ENCODE results near the gene SPATA2L. TPM values are rescaled to one million over a fixed set of nuclear protein-coding genes. Genes with fewer than 3 reads are reported as not detected.

Gene SPATA2L
- total and polyA plus RNA-seq, 2 of the 8 experiments (the other 6 are each of a cell fraction or from before 2014, with no cell fraction given), result 9.3 to 12.5 TPM

GRCh38 chr16:89717688-89718505 is 16.4 kb upstream of the SPATA2L start:
- no peak overlapping the region for H2AK5ac ChIP-seq (ENCODE audit: low read depth, low read length)
- no peak overlapping the region for H2BK12ac ChIP-seq (ENCODE audit: low read depth, low read length)
- H3K4me3 ChIP-seq (ENCODE audit: extremely low read depth in 1 of 4, insufficient read depth in 2 of 4, low read depth in 3 of 4, low read length in 4 of 4), result no peak overlapping the region
- peaks cover 6 to 37% (median 30%) of the 10 kb centered on the region in 4 experiments for H3K27me3 ChIP-seq (replicated peaks in 1 of 4; ENCODE audit: control insufficient read depth in 3 of 4, extremely low read depth in 1 of 4, insufficient read depth in 3 of 4, low read length in 3 of 4)
- H4K5ac ChIP-seq (ENCODE audit: insufficient read length, low read depth, low read length), result no peak overlapping the region
- TF ChIP-seq ATF2 (IDR thresholded peaks at IDR 0.05; ENCODE audit: low read length), result no peak
- TF ChIP-seq BCL11A (IDR thresholded peaks at IDR 0.05; ENCODE audit: low read depth in 2 of 2, low read length in 2 of 2), result no peak
- TF ChIP-seq TAF1 (IDR thresholded peaks at IDR 0.05; ENCODE audit: low read depth, low read length), result no peak
- 91% methylated on average over 23 of the region's 24 CpGs; no CpG with 5 or more reads in 1 of the 2 experiments for WGBS, 2 experiments (ENCODE audit: extremely low coverage in 1 of 2, insufficient coverage in 1 of 2, insufficient read length in 1 of 2, insufficient replicate concordance in 2 of 2, low coverage in 1 of 2, low lambda C conversion rate in 2 of 2, missing lambda C conversion rate in 1 of 2)
- no peak overlapping the region for H4K8ac ChIP-seq (ENCODE audit: extremely low read depth, insufficient read depth, low read length)
- no peak overlapping the region for H2BK15ac ChIP-seq (ENCODE audit: low read length)
- peaks cover 0 to 10% (median 5%) of the 10 kb centered on the region in 4 experiments; a peak in 3 of 8 replicates for H3K36me3 ChIP-seq (ENCODE audit: control insufficient read depth in 2 of 4, insufficient read depth in 4 of 4, low read length in 3 of 4)
- H3K9ac ChIP-seq (replicated peaks in 1 of 4; ENCODE audit: extremely low read depth in 1 of 4, low read depth in 3 of 4, low read length in 3 of 4), result no peak overlapping the region
- FAIRE-seq (no peak), DNase-seq (ENCODE audit: low read depth in 1 of 2, low spot score in 2 of 2) (no peak)
- H3K56ac ChIP-seq (replicated peaks; ENCODE audit: insufficient read length, low read depth, low read length), result no peak overlapping the region
- H3K79me2 ChIP-seq (ENCODE audit: control insufficient read depth in 1 of 2, insufficient read depth in 2 of 2, low read length in 2 of 2), result no peaks in the 10 kb centered on the region
- no peak overlapping the region for H3K27ac ChIP-seq (ENCODE audit: low read depth, low read length)
- H4K91ac ChIP-seq (replicated peaks; ENCODE audit: insufficient read length, low read length), result no peak overlapping the region
- no peak overlapping the region for H3K4ac ChIP-seq (replicated peaks; ENCODE audit: insufficient read length, low read depth, low read length)
- no peak overlapping the region for H2BK5ac ChIP-seq (ENCODE audit: low read depth, low read length)
- no peaks in the 10 kb centered on the region for H3K9me3 ChIP-seq (ENCODE audit: insufficient read depth in 2 of 2, low read depth in 1 of 2, low read length in 1 of 2)
- peaks cover 14% of the 10 kb centered on the region for H3K23me2 ChIP-seq (ENCODE audit: low read depth, low read length)
- CTCF ChIA-PET (ENCODE audit: partially characterized antibody), result interaction anchor here (0.8 to 1.2 kb wide), 4 partner anchors 12 to 145 kb away, joined by 3 to 5 read pairs (median 3); no protein-coding TSS in a partner anchor
- no peak overlapping the region for H3K23ac ChIP-seq (ENCODE audit: insufficient read length)
- peaks cover 15 to 25% of the 10 kb centered on the region in 2 experiments for H4K20me1 ChIP-seq (replicated peaks in 1 of 2; ENCODE audit: control insufficient read depth in 1 of 2, insufficient read depth in 2 of 2, low read length in 2 of 2)
- no peak overlapping the region for H2AFZ ChIP-seq (ENCODE audit: low read length)
- H3K79me1 ChIP-seq (ENCODE audit: low read depth, low read length), result 0 out of 2 replicates have a peak, but pooled peaks cover 2% of the 10 kb centered on the region
- POLR2A ChIA-PET (ENCODE audit: partially characterized antibody), result interaction anchor here (0.6 to 16.7 kb wide), 9 partner anchors 9 to 155 kb away, joined by 3 to 193 read pairs (median 9); partner anchors contain the start of genes SPIRE2 and TCF25
- H3K14ac ChIP-seq (ENCODE audit: insufficient read length), result no peak overlapping the region
- H2BK20ac ChIP-seq (ENCODE audit: low read length), result no peak overlapping the region
- H3K18ac ChIP-seq (ENCODE audit: extremely low read depth, low read length), result no peak overlapping the region
- H2BK120ac ChIP-seq (replicated peaks; ENCODE audit: low read depth, low read length), result no peak overlapping the region
- H3K4me1 ChIP-seq (replicated peaks in 1 of 4; ENCODE audit: control insufficient read depth in 3 of 4, insufficient read depth in 4 of 4, low read length in 3 of 4), result peaks cover 0 to 12% (median 9%) of the 10 kb centered on the region in 4 experiments; a peak in 5 of 7 replicates
- H3K4me2 ChIP-seq (ENCODE audit: insufficient read depth in 1 of 2, low read depth in 2 of 2, low read length in 2 of 2), result no peak overlapping the region

All from H1 (cell line).